Measurements from ENCODE around the gene PARD6G.

GRCh38 chr18:80132180-80132812, 115.0 kb downstream of the PARD6G start:
- TF ChIP-seq TOX (CRISPR knock-in tag; IDR thresholded peaks at IDR 0.05; ENCODE audit: borderline replicate concordance) (no peak), RARB (CRISPR knock-in tag; IDR thresholded peaks at IDR 0.05) (no peak), ZNF70 (CRISPR knock-in tag; IDR thresholded peaks at IDR 0.05) (no peak), ZFP3 (CRISPR knock-in tag; IDR thresholded peaks at IDR 0.05) (no peak), ZFP30 (CRISPR knock-in tag; IDR thresholded peaks at IDR 0.05) (no peak), SNAI2 (CRISPR knock-in tag; IDR thresholded peaks at IDR 0.05) (no peak)
